Measurements from ENCODE around the gene KIAA0753.

- TF ChIP-seq CTCF (IDR thresholded peaks at IDR 0.05; ENCODE audit: insufficient read depth, low read length, poor library complexity, severe bottlenecking): no peak
- TF ChIP-seq EZH2phosphoT487 (conservative IDR thresholded peaks at IDR 0.05; ENCODE audit: low read length): no peak
Measured at GRCh38 chr17:6611231-6611630, 29.3 kb downstream of the KIAA0753 start.
